Measurements from ENCODE around the gene CCDC91.

Gene CCDC91

GRCh38 chr12:28222081-28222700 lies 31.9 kb downstream of the CCDC91 start:
- Histone ChIP-seq H3K27ac (replicated peaks) (no peak overlapping the region; the same call in 1 of the 2 replicates), H3K4me3 (replicated peaks; ENCODE audit: insufficient read depth, low read length) (no peak overlapping the region), H3K27me3 (ENCODE audit: insufficient read depth, poor library complexity, severe bottlenecking) (no peaks in the 10 kb centered on the region)
- peak; percentile 71 for TF ChIP-seq SPI1 (IDR thresholded peaks at IDR 0.05; ENCODE audit: borderline replicate concordance, low read depth)
- no peak for TF ChIP-seq GABPA (IDR thresholded peaks at IDR 0.05; ENCODE audit: low read depth)
- DNase-seq (ENCODE audit: low read depth in 1 of 2, low spot score in 1 of 2) = no peak

GRCh38 chr12:28223025-28223554 lies 32.8 kb downstream of the CCDC91 start:
- H3K27ac ChIP-seq (replicated peaks) = no peak overlapping the region
- DNase-seq (ENCODE audit: low read depth in 1 of 2, low spot score in 1 of 2) = no peak
- TF ChIP-seq REST (IDR thresholded peaks at IDR 0.05; ENCODE audit: insufficient replicate concordance, low read depth) = no peak
- TF ChIP-seq GABPA (IDR thresholded peaks at IDR 0.05; ENCODE audit: low read depth) = no peak
- no peak for TF ChIP-seq CTCF (IDR thresholded peaks at IDR 0.05; ENCODE audit: insufficient read depth, low read length)
- no peak for TF ChIP-seq SPI1 (IDR thresholded peaks at IDR 0.05; ENCODE audit: borderline replicate concordance, low read depth)
- TF ChIP-seq POLR2AphosphoS5 (IDR thresholded peaks at IDR 0.05; ENCODE audit: low read depth) = no peak
- no peak overlapping the region for H3K4me3 ChIP-seq (replicated peaks; ENCODE audit: insufficient read depth, low read length)
- no peaks in the 10 kb centered on the region for H3K27me3 ChIP-seq (ENCODE audit: insufficient read depth, poor library complexity, severe bottlenecking)

- no peak overlapping the region for H3K27ac ChIP-seq (replicated peaks)
- H3K27me3 ChIP-seq (ENCODE audit: insufficient read depth, poor library complexity, severe bottlenecking) = no peaks in the 10 kb centered on the region
- TF ChIP-seq GABPA (IDR thresholded peaks at IDR 0.05; ENCODE audit: low read depth) (no peak), POLR2AphosphoS5 (IDR thresholded peaks at IDR 0.05; ENCODE audit: low read depth) (no peak), SPI1 (IDR thresholded peaks at IDR 0.05; ENCODE audit: borderline replicate concordance, low read depth) (no peak), REST (IDR thresholded peaks at IDR 0.05; ENCODE audit: insufficient replicate concordance, low read depth) (no peak), CTCF (IDR thresholded peaks at IDR 0.05; ENCODE audit: insufficient read depth, low read length) (no peak)
- no peak for DNase-seq (ENCODE audit: low read depth in 1 of 2, low spot score in 1 of 2)
- no peak overlapping the region for H3K4me3 ChIP-seq (replicated peaks; ENCODE audit: insufficient read depth, low read length)
Observed at GRCh38 chr12:28223858-28224257, 33.6 kb downstream of the CCDC91 start.

- DNase-seq (ENCODE audit: low read depth in 1 of 2, low spot score in 1 of 2) = no peak
- H3K27ac ChIP-seq (replicated peaks) = no peak overlapping the region
- no peaks in the 10 kb centered on the region for H3K27me3 ChIP-seq (ENCODE audit: insufficient read depth, poor library complexity, severe bottlenecking)
- H3K4me3 ChIP-seq (replicated peaks; ENCODE audit: insufficient read depth, low read length) = no peak overlapping the region
- TF ChIP-seq REST (IDR thresholded peaks at IDR 0.05; ENCODE audit: insufficient replicate concordance, low read depth) (no peak), SPI1 (IDR thresholded peaks at IDR 0.05; ENCODE audit: borderline replicate concordance, low read depth) (no peak), GABPA (IDR thresholded peaks at IDR 0.05; ENCODE audit: low read depth) (no peak), CTCF (IDR thresholded peaks at IDR 0.05; ENCODE audit: insufficient read depth, low read length) (no peak), POLR2AphosphoS5 (IDR thresholded peaks at IDR 0.05; ENCODE audit: low read depth) (no peak)
Observed at GRCh38 chr12:28226705-28227104, 36.4 kb downstream of the CCDC91 start.
